ENCODE data around the gene SLC11A1. TPM values are rescaled to one million over a fixed set of nuclear protein-coding genes. Genes with fewer than 3 reads are reported as not detected.

Gene SLC11A1
- polyA plus RNA-seq, 1 donor (not counting 4 experiments of a cell fraction or from before 2014, with no cell fraction given) = 0.46 TPM

GRCh38 chr2:218345491-218346236 lies 36.4 kb upstream of the SLC11A1 start:
- H3K36me3 ChIP-seq (ENCODE audit: control insufficient read depth in 2 of 2, extremely low read depth in 1 of 2, insufficient read depth in 2 of 2, low read length in 2 of 2) = no peaks in the 10 kb centered on the region
- no peak overlapping the region for H2AFZ ChIP-seq (ENCODE audit: control insufficient read depth, low read length)
- H3K79me2 ChIP-seq (ENCODE audit: control insufficient read depth, insufficient read depth, low read length) = no peaks in the 10 kb centered on the region
- FAIRE-seq = no peak
- no peak overlapping the region for H3K4me2 ChIP-seq (ENCODE audit: control insufficient read depth, extremely low read depth, insufficient read depth, low read depth, low read length)
- no peak overlapping the region for H3K27ac ChIP-seq (ENCODE audit: control insufficient read depth, insufficient read depth, low read length)
- no peak for DNase-seq (ENCODE audit: low read depth, low spot score)
- dilution Hi-C loops (cut with MboI; ENCODE audit: extremely low pct_ligation_motif_present, low sequenced_read_pairs) = no loop called here
- no peaks in the 10 kb centered on the region for H3K9me3 ChIP-seq (ENCODE audit: control insufficient read depth, low read depth, low read length)
- no peak for TF ChIP-seq CTCF (optimal IDR thresholded peaks at IDR 0.05 in 1 of 3, IDR thresholded peaks at IDR 0.05 in 1 of 3, conservative IDR thresholded peaks at IDR 0.05 in 1 of 3; ENCODE audit: extremely low read depth in 1 of 3, insufficient read depth in 2 of 3, low read length in 3 of 3)
- no peak for TF ChIP-seq EZH2 (IDR thresholded peaks at IDR 0.05; ENCODE audit: low read length)
- H3K9ac ChIP-seq (ENCODE audit: control insufficient read depth, extremely low read depth, insufficient read depth, low read length) = no peak overlapping the region
- H3K9me1 ChIP-seq (ENCODE audit: control insufficient read depth, extremely low read depth, insufficient read depth, low read length) = no peaks in the 10 kb centered on the region
- H3K27me3 ChIP-seq (ENCODE audit: control insufficient read depth, extremely low read depth, insufficient read depth, low read length) = no peaks in the 10 kb centered on the region
- peaks cover 12% of the 10 kb centered on the region for H3K4me1 ChIP-seq (ENCODE audit: control insufficient read depth, extremely low read depth, insufficient read depth, low read length)
- no peak overlapping the region for H3K4me3 ChIP-seq (ENCODE audit: control insufficient read depth in 2 of 3, extremely low read depth in 1 of 3, insufficient read depth in 2 of 3, low read depth in 1 of 3, low read length in 3 of 3)
- H4K20me1 ChIP-seq (ENCODE audit: control insufficient read depth, extremely low read depth, insufficient read depth, low read length) = no peaks in the 10 kb centered on the region

GRCh38 chr2:218347172-218347571 lies 34.9 kb upstream of the SLC11A1 start:
- H3K4me1 ChIP-seq (ENCODE audit: control insufficient read depth, extremely low read depth, insufficient read depth, low read length) = peaks cover 12% of the 10 kb centered on the region
- FAIRE-seq (no peak), DNase-seq (ENCODE audit: low read depth, low spot score) (no peak)
- H4K20me1 ChIP-seq (ENCODE audit: control insufficient read depth, extremely low read depth, insufficient read depth, low read length) = no peaks in the 10 kb centered on the region
- H3K4me2 ChIP-seq (ENCODE audit: control insufficient read depth, extremely low read depth, insufficient read depth, low read depth, low read length) = no peak overlapping the region
- H3K9me1 ChIP-seq (ENCODE audit: control insufficient read depth, extremely low read depth, insufficient read depth, low read length) = no peaks in the 10 kb centered on the region
- H3K27ac ChIP-seq (ENCODE audit: control insufficient read depth, insufficient read depth, low read length) = no peak overlapping the region
- no peaks in the 10 kb centered on the region for H3K36me3 ChIP-seq (ENCODE audit: control insufficient read depth in 2 of 2, extremely low read depth in 1 of 2, insufficient read depth in 2 of 2, low read length in 2 of 2)
- TF ChIP-seq CTCF (optimal IDR thresholded peaks at IDR 0.05 in 1 of 3, IDR thresholded peaks at IDR 0.05 in 1 of 3, conservative IDR thresholded peaks at IDR 0.05 in 1 of 3; ENCODE audit: extremely low read depth in 1 of 3, insufficient read depth in 2 of 3, low read length in 3 of 3) = no peak
- no peak for TF ChIP-seq EZH2 (IDR thresholded peaks at IDR 0.05; ENCODE audit: low read length)
- dilution Hi-C loops (cut with MboI; ENCODE audit: extremely low pct_ligation_motif_present, low sequenced_read_pairs) = no loop called here
- no peaks in the 10 kb centered on the region for H3K79me2 ChIP-seq (ENCODE audit: control insufficient read depth, insufficient read depth, low read length)
- H3K4me3 ChIP-seq (ENCODE audit: control insufficient read depth in 2 of 3, extremely low read depth in 1 of 3, insufficient read depth in 2 of 3, low read depth in 1 of 3, low read length in 3 of 3) = no peak overlapping the region
- no peak overlapping the region for H3K9ac ChIP-seq (ENCODE audit: control insufficient read depth, extremely low read depth, insufficient read depth, low read length)
- H2AFZ ChIP-seq (ENCODE audit: control insufficient read depth, low read length) = no peak overlapping the region
- no peaks in the 10 kb centered on the region for H3K27me3 ChIP-seq (ENCODE audit: control insufficient read depth, extremely low read depth, insufficient read depth, low read length)
- peaks cover 3% of the 10 kb centered on the region for H3K9me3 ChIP-seq (ENCODE audit: control insufficient read depth, low read depth, low read length)

Data from keratinocyte (primary cell).